Brain pericyte (primary cell): Measurements from ENCODE around the gene ACTG2.

ENCODE experiments used
- DNase-seq: peaks from one replicate; pipeline ENCODE4 v3.0.0-alpha.2; 2012; ENCODE audit warnings: low read depth, low spot score

Gene ACTG2

GRCh38 chr2:73914667-73915066 is 21.9 kb downstream of the ACTG2 start:
- no peak for DNase-seq

- DNase-seq, result no peak
Measured at GRCh38 chr2:73915437-73915993, 22.7 kb downstream of the ACTG2 start.

- no peak for DNase-seq
Measured at GRCh38 chr2:73916666-73917065, 23.9 kb downstream of the ACTG2 start.

GRCh38 chr2:73917296-73917695 is 24.5 kb downstream of the ACTG2 start:
- no peak for DNase-seq

- DNase-seq, result no peak
Measured at GRCh38 chr2:73917696-73918207, 24.9 kb downstream of the ACTG2 start.

GRCh38 chr2:73918856-73919255 is 26.0 kb downstream of the ACTG2 start:
- no peak for DNase-seq

GRCh38 chr2:73919596-73920228 is 26.9 kb downstream of the ACTG2 start:
- no peak for DNase-seq

- no peak for DNase-seq
Measured at GRCh38 chr2:73920577-73921545, 28.1 kb downstream of the ACTG2 start.

GRCh38 chr2:73921581-73921980 is 28.8 kb downstream of the ACTG2 start:
- no peak for DNase-seq

- DNase-seq, result no peak
Measured at GRCh38 chr2:73922681-73923080, 29.9 kb downstream of the ACTG2 start.

GRCh38 chr2:73925033-73925704 is 32.4 kb downstream of the ACTG2 start:
- no peak for DNase-seq

GRCh38 chr2:73925853-73926492 is 33.2 kb downstream of the ACTG2 start:
- DNase-seq, result no peak

- peak; percentile 96 for DNase-seq
Measured at GRCh38 chr2:73926493-73927327, 33.9 kb downstream of the ACTG2 start, which contains the start of gene DGUOK. Gene DGUOK, plus strand, starts transcription at chr2:73926880. Its CDS starts 31 bp downstream, at chr2:73926911.

- no peak for DNase-seq
Measured at GRCh38 chr2:73927344-73927743, 34.5 kb downstream of the ACTG2 start.

- DNase-seq, result no peak
Measured at GRCh38 chr2:73928963-73929347, 36.1 kb downstream of the ACTG2 start.

GRCh38 chr2:73930386-73930785 is 37.6 kb downstream of the ACTG2 start:
- no peak for DNase-seq

- no peak for DNase-seq
Measured at GRCh38 chr2:73931531-73932500, 39.0 kb downstream of the ACTG2 start.

- no peak for DNase-seq
Measured at GRCh38 chr2:73933194-73933593, 40.4 kb downstream of the ACTG2 start.

GRCh38 chr2:73935641-73936040 is 42.8 kb downstream of the ACTG2 start:
- DNase-seq, result no peak
